Dedifferentiated amniotic fluid mesenchymal stem cell (primary cell): ENCODE results near the gene TNFRSF6B.

Experiments used
- DNase-seq: peaks from one replicate; pipeline ENCODE4 v3.0.0-alpha.2; 2016; ENCODE audit errors: extremely low spot score

The TNFRSF6B gene

DNA sequence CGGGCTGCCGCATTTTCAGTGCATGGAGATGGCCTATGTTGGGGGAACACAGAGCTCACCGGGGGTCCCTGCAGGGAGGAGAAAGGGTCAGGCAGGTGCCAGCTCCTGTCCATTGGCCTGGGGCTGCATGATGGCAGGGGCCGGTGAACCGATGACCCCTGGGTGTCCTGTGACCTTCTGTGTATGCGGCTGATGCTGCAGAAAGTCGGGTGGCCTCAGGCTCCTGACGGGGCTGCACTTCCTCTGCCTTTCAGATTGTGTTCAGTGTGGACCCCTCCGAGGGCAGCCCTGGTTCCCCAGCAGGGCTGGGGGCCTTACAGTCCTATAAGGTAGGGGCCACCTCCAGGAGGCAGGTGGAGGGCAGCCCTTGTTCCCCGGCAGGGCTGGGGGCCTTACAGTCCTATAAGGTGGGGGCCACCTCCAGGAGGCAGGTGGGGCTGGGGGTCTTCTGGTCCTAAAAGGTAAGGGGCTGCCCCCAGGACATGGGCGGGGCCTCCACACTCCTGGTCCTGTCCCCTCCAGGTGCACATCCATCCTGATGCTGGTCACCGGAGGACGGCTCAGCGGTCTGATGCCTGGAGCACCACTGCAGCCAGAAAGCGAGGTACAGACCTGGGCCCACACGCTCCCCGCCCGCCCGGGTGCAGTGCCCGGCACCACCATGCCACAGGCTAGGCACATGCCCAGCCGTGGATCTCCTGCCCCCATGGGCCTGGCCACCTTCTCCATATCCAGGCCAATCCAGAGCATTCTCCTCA is 11.0 kb upstream of the TNFRSF6B start:
- no peak for DNase-seq

DNA sequence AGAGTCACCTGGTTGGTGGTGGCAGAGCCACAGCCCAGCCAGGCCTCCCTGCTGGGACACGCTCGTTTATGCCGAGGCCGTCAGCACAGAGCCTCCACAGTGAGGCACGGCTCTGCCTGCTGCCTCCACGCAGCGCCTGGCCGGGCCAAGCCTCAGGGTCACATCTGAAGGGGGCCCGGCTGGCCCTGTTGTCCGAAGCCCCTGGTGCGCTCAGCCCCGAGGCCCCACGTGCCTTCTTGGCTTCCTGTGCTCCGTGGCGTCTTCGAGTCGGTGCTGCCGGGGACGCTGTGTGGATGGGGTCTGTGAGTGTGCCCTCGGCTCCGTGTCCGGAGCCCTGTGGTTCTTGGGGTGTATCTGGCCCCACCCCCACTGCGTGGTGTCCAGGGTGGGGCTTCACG is 10.4 kb upstream of the TNFRSF6B start:
- no peak for DNase-seq

DNA sequence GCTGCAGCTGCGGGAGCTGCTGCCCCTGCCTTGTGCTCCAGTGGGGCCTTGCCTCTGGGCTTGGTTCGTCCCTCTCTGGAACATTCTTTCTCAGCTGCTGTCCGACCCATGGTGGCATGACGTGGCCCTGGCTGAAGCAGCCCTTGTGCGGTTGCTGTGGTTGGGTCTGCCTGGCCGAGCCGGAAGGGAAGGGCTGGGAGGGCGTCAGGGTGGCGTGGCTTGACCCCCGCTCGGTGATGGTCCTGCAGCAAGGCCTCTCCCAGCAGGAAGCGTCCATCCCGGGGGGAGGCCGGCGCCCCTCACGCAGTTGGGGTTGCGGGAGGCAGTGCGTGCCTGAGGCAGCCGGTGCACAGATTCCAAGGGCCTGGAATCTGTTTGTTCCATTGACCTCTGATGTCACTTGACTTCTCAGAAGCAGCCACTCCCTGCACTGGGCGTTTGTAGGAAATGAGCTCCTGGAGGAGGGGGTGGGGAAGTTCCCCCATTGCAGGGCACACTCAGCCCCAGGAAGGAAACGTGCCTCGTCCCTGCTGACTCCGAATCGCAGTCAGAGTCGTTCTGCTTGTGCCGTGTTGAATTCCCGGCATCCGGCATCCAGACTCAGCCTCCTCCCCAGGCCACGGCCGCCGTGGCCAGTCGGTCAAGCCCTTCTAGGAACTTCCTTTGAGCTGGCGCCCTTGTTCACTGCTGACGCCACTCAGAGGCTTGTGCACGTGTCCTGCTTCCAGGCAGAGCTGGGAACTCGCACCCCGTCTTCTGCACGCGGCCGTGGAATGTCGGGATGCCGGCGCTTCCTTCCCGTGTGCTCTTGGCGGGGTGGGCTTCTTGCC is 9.7 kb upstream of the TNFRSF6B start:
- no peak for DNase-seq

DNA sequence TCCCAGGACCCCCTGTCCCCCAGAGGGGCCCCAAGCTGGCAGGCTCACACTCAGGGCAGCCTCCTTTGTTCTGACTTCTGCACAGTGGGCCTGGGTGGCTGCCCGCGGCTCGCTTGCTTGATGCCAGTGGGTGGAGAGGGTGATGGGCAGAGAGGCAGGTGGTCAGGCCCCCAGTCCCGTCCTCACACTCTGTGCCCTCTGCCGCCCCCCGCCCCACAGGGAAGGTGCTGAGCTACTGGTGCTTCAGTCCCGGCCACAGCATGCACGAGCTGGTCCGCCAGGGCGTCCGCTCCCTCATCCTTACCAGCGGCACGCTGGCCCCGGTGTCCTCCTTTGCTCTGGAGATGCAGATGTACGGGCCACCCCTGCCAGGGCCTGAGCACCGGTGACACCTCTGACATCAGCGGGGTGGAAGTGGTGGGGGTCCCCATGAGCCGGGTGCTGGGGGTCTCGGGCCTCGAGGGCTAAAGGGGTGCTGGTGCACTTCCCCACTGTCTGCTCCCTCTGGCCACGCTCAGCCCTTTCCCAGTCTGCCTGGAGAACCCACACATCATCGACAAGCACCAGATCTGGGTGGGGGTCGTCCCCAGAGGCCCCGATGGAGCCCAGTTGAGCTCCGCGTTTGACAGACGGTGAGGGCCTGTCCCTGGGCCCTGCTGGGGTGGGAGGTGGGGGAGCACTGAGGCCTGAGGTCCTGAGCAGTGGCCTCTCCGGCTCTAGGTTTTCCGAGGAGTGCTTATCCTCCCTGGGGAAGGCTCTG is 8.9 kb upstream of the TNFRSF6B start:
- DNase-seq = no peak

DNA sequence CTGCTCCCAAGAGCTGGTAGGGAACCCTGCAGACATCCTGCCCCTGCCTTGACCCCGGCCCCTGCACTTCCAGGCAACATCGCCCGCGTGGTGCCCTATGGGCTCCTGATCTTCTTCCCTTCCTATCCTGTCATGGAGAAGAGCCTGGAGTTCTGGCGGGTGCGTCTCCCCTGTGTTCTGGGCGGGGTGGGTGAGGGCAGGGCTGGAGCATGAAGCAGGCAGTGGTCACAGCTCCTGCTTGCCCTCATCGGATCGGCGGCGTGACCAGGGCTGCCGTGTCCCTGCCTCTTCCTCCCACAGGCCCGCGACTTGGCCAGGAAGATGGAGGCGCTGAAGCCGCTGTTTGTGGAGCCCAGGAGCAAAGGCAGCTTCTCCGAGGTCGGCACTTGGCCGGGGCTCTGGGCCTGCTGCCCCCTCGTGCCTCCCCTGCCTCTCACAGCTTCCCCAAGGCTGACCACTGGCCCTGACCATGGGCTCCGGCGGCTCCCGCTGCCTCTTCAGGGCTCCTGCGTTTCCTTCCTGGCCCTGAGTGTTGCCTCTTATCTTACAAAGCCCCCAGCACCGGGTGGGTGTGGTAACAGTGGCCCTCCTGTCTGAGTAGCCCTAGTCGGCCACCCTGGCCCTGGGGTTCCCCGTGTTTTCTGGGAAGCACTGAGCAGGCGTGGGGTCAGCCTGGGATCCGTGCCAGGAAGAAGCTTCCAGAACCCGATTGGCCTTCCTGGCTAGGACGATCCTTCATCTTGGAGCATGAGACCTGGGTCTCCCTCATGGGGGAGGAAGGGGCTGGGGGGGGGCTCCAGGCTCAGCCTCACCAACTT is 8.0 kb upstream of the TNFRSF6B start:
- DNase-seq = no peak

DNA sequence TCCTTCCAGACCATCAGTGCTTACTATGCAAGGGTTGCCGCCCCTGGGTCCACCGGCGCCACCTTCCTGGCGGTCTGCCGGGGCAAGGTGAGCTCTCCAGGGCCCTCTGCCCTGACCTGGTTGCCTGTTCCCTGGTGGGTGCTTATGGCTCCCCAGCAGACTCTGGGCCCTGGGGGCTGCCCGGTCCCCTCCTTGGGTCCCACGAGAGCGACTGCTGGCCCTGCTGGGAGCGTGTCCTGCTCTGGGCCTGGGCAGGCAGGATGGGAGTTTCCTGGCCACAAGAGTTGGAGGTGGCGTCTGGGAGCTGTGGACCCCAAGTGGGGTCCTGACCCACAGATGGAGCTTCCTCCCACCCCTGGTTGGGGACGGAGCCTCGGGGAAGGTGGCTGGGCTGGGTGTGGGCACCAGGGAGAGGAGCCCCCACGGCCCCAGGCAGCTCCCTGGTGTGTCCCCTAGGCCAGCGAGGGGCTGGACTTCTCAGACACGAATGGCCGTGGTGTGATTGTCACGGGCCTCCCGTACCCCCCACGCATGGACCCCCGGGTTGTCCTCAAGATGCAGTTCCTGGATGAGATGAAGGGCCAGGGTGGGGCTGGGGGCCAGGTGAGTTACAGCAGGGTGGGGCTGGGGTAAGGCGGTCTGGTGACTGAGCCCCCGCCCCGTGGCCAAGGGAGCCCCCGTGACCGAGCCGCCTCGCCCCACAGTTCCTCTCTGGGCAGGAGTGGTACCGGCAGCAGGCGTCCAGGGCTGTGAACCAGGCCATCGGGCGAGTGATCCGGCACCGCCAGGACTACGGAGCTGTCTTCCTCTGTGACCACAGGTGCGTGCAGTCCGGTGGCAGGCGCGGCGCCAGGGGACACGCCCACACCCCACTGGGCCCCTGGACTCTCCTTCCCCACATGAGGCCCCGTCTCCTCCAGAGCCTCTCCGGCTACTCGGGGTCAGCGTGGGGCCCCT is 7.1 kb upstream of the TNFRSF6B start:
- no peak for DNase-seq

DNA sequence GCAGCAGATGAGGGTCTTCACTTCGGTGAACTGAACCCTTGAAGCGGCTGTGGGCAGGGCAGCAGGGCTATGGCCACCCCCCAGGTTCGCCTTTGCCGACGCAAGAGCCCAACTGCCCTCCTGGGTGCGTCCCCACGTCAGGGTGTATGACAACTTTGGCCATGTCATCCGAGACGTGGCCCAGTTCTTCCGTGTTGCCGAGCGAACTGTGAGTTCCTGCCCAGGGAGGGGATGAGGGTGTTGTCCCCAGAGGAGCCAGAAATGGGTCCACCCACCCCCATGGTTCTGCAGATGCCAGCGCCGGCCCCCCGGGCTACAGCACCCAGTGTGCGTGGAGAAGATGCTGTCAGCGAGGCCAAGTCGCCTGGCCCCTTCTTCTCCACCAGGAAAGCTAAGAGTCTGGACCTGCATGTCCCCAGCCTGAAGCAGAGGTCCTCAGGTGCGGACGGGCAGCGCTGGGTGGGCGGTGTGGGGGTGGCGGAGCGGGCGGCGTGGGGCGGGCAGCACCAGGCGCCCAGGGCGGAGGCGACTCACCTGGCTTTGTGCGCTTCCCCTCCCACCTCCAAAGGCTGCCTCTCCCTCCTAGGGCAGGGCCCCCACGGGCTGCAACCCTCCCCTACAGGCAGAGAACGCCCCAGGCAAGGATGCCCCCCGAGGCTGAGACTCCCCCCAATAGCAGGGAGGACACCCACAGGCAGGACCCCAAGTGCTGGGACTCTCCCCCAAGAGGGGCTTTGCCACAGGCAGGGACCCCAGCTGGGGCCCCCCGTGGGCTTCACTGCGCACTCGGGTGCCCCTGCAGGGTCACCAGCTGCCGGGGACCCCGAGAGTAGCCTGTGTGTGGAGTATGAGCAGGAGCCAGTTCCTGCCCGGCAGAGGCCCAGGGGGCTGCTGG is 6.2 kb upstream of the TNFRSF6B start:
- DNase-seq = no peak

DNA sequence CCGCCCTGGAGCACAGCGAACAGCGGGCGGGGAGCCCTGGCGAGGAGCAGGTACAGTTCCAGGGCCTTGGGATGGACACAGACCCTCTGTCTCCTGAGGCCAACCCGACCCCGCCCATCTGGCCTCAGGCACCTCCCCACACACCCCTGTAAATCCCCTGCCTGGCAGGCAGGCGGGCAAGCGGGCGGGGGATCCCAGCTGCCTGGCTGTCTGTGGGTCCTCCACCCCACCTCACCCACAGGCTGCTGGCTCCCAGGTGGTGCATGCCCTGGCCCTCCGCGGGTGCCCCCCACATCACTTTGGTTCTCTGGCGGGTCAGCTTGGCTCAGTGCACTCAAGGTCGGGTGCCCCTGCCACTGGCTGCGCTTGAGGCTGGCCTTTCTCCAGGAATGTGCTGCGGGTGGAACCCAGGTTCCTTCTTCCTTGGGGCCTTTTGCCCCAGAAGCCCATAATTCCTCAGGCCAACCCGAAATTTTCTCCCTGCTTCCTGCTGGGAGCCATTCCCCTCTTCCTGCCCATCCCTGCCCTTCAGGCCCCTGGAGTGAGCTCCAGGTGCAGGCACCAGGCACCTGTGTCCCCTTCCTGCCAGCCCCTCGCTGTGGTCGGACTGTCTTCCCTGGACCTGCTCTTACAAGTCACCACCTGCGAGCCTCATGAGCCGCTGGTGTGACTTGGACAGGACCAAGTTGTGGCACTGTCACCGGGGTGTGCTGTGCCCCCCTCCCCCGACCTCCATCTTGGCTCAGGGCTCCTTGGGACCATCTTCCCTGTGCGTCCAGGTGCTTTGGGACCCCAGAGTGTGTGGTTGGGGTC is 5.3 kb upstream of the TNFRSF6B start:
- DNase-seq = no peak

DNA sequence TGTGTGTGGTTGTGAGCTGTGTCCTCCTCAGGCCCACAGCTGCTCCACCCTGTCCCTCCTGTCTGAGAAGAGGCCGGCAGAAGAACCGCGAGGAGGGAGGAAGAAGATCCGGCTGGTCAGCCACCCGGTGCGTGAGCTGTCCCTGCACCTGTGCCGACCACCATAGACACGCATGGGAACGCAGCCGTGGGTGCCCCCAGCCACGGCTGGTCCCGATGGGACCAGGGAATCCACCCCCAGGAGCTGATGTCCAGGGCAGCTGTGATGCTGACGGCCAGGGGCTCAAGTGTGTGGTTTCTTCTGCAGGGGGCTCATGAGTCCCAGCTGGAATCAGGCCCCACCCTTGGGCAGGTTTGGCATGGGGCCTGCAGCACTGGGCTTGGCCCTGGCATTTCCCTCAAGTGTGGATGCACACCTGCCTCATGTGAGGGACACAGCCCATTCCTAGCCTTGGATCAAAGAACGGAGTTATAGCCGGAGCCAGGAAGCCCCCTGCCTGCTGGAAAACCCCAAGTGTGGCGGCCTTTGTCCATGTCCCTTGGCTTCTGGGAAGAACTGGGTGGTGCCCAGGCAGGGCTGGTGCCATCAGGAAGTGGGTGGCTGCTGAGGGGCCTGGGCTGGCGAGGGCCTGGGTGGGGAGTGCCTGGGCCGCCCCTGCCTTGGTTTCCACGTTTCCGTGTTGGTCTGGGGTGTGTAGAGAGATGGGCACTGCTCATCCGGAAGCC is 4.6 kb upstream of the TNFRSF6B start:
- no peak for DNase-seq

DNA sequence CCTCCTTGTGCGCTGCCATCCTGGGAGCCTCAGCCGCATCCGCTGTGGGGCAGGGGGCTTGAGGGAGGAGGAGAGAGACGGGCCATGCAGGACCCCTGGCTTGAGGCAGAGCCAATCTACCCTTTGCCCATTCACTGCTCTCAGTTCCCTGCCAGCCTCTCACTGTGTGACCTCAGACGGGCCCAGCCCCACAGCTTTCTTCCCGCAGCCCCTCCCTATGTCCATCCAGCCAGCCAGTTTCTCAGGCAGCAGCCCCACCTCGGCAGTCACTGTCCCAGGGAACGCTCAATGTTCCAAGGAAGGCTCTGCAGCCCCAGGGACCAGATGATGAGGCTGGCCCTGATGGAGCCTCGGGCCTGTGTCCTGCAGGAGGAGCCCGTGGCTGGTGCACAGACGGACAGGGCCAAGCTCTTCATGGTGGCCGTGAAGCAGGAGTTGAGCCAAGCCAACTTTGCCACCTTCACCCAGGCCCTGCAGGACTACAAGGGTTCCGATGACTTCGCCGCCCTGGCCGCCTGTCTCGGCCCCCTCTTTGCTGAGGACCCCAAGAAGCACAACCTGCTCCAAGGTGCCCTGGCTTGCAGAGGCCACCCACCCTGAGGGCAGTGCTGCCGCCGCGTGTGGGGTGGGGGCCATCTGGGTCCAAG is 3.9 kb upstream of the TNFRSF6B start:
- DNase-seq = no peak

DNA sequence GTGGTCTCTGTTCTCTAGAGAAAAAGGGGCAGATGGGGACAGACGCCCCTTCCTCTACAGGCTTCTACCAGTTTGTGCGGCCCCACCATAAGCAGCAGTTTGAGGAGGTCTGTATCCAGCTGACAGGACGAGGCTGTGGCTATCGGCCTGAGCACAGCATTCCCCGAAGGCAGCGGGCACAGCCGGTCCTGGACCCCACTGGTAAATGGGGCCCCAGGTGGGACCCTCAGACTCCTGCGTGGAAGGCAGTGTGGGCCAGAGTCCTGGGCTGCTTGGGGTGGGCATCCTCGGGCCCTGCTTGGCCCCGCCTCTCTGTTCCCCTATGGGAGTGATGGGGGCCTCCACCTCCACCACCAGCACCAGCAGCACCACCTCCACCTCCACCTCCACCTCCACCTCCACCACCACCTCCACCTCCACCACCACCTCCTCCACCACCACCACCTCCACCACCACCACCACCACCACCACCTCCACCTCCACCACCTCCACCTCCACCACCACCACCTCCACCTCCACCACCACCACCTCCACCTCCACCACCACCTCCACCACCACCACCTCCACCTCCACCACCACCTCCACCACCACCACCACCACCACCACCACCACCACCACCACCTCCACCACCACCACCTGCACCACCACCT is 3.2 kb upstream of the TNFRSF6B start:
- no peak for DNase-seq

DNA sequence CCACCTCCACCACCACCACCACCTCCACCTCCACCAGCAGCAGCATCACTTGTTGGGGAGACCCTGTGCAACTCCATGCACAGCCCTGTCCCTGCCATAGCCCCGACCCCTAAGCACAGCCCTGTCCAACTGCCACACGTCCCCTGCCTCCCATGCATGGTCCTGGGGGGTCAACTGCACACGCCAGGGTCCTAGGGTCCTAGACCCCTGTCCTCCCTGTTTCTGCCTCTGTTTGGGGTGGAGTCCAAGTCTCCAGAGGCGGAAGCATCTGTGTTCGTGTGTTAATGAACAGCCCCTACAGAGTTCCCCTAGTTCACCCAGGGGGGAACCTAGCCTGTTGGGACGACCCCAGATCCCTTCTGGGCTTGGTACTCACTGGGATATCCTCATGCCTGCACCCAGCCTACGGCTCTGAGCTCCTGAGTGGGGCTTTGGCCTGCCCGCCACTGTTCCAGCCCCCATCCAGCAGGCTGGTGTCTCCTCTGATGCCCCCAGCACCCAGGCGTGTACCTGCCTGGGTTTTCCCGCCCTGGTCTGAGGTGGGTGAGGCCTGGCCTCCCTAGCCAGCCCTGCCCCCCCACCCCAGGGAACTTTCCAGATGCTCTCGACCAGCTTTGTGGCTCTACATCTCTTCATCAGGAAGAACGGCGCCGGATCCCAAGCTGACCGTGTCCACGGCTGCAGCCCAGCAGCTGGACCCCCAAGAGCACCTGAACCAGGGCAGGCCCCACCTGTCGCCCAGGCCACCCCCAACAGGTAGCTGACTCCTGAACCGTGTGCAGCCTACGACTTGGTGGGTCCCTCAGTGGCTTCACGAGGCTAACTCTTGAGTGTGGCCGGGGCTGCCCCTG is 2.5 kb upstream of the TNFRSF6B start:
- no peak for DNase-seq

DNA sequence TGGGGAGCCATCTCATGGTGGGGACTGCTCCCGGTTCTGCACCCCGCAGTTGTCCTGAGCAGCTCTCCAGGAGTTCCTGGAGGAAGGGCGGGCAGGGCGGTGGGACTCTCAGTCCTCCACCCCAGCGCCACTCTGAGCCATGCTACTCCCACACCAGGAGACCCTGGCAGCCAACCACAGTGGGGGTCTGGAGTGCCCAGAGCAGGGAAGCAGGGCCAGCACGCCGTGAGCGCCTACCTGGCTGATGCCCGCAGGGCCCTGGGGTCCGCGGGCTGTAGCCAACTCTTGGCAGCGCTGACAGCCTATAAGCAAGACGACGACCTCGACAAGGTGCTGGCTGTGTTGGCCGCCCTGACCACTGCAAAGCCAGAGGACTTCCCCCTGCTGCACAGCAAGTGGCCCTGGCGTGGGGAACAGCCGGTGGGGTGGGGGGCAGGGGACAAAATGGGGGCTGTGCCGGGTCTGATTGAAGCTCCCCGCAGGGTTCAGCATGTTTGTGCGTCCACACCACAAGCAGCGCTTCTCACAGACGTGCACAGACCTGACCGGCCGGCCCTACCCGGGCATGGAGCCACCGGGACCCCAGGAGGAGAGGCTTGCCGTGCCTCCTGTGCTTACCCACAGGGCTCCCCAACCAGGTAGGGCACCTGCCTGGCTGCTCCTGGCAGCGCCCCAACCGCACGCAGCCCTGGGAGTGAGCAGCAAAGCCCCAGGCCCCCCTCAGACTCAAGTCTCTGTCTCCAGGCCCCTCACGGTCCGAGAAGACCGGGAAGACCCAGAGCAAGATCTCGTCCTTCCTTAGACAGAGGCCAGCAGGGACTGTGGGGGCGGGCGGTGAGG is 1.6 kb upstream of the TNFRSF6B start:
- no peak for DNase-seq

DNA sequence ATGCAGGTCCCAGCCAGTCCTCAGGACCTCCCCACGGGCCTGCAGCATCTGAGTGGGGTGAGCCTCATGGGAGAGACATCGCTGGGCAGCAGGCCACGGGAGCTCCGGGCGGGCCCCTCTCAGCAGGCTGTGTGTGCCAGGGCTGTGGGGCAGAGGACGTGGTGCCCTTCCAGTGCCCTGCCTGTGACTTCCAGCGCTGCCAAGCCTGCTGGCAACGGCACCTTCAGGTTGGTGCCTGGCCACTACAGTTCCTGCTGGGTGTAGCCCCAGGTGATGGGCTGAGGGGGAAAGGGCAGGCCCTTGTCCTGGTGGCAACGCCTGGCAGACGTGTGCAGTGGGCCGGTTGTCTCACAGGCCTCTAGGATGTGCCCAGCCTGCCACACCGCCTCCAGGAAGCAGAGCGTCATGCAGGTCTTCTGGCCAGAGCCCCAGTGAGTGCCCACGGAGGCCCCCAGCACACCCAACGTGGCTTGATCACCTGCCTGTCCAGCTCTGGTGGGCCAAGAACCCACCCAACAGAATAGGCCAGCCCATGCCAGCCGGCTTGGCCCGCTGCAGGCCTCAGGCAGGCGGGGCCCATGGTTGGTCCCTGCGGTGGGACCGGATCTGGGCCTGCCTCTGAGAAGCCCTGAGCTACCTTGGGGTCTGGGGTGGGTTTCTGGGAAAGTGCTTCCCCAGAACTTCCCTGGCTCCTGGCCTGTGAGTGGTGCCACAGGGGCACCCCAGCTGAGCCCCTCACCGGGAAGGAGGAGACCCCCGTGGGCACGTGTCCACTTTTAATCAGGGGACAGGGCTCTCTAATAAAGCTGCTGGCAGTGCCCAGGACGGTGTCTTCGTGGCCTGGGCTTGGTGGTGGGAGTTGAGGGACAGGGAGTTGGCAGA is 787 bp upstream of the TNFRSF6B start:
- DNase-seq = no peak
